GM21825 (cell line): ENCODE results near the gene HSD11B1L.
"Not testable (repeated sequence)": the region's sequence is repeated elsewhere in the genome, so short reads cannot be mapped to it uniquely, and the experiment has no call there.

ENCODE experiments used
- ATAC-seq: cut with Tn5 transposase; IDR thresholded peaks from one replicate; pipeline ENCODE4 v1.9.1; 2021; ENCODE audit warnings: mild to moderate bottlenecking, moderate library complexity; ENCODE audit not compliant: unreplicated experiment

HSD11B1L gene

DNA sequence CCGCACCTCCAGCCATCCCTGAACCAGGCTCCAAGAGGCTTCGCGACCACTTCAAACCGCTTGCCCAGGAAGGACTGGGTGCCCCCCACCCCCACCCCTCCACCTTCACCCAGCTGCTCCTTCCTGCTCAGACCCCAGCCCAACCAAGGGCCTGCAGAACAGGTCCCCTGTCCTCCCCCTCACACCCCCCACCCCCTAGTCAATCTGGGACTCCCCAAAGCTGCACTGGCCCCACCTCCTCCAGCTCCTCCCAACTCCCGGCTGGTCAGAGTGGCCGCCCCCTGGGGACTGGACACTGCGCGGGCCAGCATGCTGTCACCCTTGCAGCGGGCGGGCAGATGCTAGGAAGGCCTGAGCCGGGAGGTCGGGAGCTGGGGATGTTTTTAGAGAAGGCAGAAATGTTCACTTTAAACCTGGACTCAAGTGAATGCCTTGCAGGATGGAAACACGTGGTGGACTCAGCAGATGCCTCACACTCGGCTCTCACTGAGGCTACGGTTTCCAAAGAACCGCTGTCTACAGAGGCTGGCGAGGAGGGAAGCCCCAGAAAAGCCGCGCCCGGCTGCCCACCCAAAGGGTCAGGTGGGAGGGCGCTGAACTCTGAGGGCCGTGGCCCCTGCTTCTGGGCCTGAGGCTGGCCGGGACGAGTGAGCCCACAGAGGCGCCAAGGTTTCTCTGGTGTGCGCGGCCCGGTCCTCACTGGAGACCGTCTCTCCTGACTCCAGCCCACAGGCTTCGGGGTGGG lies 17.2 kb downstream of the HSD11B1L start:
- ATAC-seq = no peak

DNA sequence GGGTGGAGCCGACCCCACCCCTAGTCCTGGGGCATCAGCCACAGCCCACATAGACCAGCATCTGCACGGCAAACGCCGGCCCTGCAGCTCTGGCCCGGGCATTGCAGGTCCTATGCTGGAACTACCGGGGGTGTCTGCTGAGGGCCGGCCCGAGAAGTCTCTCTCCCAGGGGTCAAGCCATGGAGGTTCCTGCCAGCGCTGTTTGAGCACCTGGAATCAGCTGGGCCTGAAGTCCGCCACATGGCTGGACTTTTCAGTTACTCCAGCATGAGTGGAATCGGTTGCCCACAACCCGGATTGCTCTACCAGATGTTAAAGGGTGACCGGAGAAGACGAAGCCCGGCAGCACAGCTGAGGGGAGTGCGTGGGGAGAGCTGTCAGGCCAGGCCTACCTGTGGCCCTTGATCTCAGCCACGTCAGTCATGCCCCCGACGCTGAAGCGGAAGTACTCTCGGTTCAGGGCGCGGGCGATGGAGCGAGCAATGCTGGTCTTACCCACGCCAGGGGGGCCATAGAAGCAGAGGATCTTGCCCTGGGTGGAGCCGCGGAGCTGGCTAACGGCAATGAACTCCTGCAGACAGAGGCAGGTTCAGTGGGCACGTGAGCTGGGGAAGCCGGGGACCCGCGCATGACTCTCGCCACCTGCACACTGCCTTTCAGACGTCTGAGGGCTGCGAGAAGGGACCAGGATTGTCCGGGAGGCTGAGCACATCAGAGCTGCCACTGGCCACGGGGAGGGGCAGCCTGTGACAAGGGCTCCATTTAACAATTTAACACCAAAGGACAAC lies 18.0 kb downstream of the HSD11B1L start:
- no peak for ATAC-seq

DNA sequence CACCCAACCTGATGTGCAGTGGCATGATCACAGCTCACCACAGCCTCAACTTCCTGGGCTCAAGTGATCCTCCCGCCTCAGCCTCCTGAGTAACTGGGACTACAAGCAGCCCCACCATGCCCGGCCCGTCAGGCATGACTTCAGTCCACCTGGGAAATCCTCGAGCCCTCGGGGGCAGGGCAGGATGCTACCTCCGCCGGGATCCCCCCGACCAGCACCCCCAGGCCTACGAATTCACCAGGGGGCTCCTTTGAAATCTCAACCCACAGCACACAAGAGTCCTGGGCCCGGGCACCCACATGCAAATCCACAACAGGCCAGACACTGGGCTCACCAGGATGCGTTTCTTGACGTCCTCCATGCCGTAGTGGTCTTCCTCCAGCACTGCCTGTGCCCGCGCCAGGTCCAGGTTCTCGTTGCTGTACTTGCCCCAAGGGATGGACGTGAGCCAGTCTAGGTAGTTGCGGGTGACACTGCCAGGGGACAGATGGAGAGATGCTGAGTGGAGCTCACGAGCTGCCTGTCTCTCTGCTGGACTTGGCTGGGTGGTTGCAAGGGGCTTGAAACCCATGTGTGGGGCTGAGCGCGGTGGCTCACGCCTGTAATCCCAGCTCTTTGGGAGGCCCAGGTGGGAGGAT lies 19.7 kb downstream of the HSD11B1L start:
- ATAC-seq = no peak

DNA sequence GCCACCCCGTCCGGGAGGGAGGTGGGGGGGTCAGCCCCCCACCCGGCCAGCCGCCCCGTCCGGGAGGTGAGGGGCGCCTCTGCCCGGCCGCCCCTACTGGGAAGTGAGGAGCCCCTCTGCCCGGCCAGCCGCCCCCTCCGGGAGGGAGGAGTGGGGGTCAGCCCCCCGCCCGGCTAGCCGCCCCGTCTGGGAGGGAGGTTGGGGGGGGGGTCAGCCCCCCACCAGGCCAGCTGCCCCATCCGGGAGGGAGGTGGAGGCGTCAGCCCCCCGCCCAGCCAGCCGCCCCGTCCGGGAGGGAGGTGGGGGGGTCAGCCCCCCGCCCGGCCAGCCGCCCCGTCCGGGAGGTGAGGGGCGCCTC lies 21.2 kb downstream of the HSD11B1L start:
- ATAC-seq = not testable (repeated sequence)

DNA sequence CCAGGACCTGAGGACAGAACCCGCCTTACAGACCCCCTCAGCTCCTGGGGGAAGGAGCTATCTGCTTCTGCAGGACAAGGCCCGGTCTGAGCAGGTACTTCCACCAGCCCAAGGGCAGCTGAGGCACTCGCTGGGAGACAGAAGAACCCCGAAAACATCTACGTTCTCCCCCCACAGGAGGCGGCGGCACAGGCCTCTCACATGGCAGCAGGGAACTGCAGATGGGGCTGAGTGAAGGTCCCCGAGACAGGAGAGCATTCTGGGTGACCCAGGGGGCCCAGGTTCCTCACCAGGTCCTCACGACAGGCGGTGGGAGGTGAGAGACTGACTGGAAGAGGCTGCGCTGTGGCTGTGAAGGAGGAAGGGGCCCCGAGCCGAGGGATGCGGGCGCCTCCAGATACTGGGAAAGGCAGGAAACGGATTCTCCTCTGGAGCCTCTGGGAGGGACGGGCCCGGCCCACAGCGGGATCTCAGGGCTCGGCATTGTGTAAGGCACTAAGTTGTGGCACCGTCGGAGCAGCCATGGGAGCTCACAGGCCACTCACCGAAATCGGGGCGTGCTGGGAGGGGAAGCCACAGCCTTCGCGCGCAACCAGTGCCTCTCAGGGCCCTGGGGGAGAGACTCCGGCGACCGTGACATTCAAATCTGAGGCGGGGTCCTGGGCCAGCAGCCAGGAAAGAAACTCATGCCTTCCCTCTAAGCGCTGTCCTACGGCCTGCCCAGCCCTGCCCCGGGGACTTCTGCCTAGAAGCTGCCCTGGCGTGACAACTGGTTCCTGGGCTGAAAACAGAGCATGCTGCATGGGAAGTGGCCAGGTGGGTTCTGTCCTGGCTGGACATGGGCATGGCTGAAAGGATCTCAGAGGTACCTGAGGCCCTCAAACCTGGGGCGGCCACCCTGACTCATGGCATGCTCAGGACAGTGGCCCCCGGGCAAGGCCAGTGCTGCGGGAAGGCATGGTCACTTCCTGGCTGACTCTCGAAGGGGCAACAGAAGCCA lies 23.3 kb downstream of the HSD11B1L start:
- ATAC-seq = no peak

DNA sequence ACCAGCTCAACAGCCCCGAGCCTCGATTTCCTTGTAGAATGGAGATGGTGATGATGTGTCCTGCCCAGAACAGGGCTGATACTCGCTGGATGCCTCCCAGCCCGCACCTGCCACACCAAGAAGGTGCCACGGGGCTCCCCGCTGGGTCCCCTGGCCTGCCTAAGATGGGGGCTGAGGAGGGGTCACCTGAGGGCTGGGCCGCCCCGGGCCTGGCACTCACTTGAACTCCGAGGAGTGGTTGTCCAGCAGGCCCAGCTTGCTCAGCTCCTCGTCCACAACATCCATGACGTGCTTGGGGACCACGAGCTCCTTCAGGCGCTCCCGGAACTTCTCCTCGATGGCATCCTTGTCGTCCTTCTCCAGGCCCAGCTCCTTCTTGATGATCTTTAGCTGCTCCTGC lies 24.7 kb downstream of the HSD11B1L start:
- no peak for ATAC-seq

DNA sequence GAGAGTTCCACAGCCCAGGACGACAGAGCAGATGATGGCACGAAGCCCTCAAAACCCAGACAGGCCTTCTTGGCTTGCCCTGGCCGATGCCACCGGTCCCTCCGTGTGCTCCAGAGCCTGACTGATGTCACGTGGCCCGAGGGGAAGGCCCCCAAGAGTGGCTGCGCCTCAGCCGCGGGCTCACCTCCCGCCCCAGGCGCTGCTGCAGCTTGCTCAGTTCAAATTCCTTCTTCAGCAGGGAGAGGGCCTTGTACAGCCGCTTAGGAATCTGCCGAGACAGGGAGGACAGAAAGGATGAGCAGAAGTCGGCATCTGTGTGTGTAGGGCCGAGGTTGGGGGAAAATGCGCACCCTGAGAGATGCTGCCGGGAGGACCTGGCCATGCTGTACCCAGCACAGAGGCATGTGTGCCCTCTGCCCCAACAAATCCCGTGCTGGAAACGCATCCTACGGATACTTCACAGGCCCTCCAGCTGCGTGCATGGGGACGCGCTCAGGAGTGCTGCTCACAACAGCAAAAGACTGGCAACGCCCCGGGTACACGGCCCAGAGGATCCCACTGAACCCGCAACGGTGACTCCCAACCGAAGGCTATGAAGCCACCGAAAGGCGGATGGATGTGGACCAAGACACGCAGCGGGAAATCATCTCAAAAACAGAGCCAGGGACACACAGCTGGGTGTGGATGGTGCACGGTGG lies 26.2 kb downstream of the HSD11B1L start:
- ATAC-seq = no peak

- ATAC-seq = no peak
Measured at GRCh38 chr19:5707576-5708575, 27.0 kb downstream of the HSD11B1L start.

DNA sequence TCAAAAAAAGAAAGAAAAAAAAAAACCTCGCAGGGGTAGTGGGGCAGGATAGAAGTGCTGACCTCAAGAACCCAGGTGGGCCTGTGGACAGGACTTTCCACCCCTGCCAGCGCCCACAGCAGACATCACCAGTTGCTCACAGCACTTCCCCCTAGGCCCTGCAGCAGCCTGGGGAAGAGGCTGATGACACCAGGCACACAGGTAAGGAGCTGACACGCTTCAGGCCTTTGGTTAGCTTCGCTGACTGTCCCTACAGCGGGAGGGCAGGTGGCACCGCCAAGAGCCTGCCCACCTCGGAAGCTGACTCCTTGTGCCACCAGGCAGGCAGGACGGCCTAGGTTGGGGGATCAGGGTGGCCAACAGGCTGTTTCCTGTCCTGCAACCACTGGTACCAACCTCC lies 30.2 kb downstream of the HSD11B1L start:
- no peak for ATAC-seq

GRCh38 chr19:5711713-5712161 lies 30.9 kb downstream of the HSD11B1L start:
- ATAC-seq = no peak

DNA sequence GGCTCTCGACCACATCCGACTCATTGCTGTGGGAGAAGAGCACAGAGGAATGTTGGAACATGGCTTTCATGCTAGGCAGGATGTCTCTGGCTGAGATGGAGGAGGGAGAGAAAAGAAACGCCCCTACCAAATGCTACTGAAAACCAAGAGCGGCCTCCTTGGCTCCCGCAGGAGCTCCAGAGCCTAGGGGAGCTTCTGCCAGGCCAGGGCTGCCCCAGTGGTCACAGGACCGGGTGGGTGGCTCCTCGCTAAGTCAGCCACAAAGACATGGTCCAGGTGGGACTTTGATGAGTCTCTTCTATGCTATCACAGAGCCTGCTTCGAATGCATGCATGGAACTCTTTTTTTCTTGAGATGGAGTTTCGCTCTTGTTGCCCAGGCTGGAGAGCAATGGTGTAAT lies 32.4 kb downstream of the HSD11B1L start:
- ATAC-seq = no peak

DNA sequence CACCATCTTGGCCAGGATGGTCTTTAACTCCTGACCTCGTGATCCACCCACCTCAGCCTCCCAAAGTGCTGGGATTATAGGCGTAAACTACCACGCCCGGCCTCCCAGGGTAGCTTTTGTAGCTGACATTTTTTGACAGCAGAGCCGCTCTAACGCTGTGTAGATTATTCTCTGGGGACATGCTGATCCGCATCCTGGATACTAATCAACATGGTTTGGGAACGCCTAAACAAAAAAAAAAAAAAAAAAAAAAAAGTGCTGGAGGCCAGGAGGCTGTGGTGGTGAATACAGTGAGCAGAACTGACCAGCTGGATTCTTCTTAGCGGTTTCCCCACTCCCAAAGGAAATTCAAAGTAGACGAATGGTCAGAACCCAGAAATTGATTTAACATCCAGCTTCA lies 34.0 kb downstream of the HSD11B1L start:
- no peak for ATAC-seq

- no peak for ATAC-seq
Measured at GRCh38 chr19:5717215-5717935, 36.5 kb downstream of the HSD11B1L start.

DNA sequence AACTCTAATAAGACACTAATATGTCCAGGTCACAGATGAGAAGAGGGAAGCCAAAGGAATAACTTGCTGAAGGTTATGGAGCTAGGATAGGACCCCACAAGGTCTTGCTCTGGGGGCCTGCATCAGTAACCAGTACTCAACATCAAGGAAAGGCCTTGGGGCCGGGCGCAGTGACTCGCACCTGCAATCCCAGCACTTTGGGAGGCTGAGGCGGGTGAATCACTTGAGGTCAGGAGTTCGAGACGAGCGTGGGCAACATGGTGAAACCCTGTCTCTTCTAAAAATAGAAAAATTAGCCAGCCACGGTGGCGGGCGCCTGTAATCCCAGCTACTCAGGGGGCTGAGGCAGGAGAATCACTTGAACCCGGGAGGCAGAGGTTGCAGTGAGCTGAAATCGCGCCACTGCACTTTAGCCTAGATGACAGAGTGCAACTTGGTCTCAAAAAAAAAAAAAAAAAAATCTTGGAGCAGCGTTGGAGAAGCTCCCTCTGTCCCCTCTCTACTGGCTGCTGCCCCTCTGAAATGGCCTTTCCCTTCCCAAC lies 37.3 kb downstream of the HSD11B1L start:
- no peak for ATAC-seq

DNA sequence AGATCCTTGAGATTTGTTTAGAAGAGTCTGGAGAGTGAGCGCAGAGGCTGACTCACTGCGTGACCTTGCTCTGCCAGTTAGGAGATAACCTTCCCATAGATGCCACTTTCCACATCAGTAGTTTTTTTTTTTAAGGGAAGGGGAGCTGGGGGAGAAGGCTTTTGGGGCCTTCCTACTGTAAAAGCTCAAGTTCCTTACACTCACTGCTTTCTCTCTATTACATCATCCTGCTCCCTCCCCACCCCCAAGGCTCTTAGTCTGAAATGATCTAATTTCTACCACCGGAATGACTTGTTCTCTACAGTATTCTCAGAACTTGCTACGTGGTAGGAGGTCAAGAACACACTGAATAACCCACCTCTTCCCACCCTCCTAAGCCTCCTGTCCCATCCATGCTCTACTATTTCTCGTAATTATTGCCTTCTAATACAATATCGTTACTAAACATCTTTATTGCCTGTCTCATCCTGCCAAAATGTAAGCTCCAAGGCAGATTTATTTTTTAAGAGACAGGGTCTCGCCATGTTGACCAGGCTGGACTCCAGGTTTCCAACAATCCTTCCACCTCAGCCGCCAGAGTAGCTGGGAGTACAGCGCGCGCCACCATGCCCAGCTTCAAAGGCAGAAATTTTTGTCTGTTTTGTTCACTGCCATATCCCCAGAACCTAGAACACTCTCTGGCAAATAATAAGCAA lies 37.9 kb downstream of the HSD11B1L start:
- no peak for ATAC-seq

DNA sequence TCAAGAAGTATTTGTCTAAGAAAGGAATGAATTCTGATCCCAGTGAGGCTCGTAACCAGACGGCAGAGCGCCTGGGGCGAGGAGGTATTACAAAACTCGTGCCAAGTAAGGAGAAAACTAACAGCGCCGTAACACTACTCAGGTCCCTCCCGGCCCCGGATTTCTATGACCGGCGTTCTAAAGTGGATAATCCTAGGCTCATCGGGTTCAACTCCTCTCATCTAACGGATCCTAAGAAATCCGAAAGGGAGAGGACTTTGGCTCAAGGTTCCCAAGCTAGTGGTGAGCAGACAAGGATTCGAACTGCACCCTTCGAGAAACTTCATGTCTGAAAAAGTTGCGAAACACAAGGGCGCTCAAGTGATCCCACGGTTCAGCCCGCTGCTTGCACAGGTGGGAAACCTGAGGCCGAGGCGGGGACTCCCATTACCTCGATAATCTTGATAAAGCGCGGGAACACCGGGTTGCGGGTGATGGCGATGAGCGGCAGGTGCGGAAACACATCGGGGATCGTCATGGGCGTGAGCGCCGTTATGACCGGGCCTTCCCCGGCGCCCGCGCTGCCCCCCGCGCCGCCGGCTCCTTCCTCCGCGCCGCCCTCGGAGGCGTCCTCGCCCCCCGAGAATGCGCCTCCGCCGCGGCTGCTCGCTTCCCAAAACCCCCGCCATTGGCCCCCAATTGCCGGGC lies 38.6 kb downstream of the HSD11B1L start:
- ATAC-seq = no peak
